ENCODE measurements around the gene JSRP1.

Gene JSRP1

DNA sequence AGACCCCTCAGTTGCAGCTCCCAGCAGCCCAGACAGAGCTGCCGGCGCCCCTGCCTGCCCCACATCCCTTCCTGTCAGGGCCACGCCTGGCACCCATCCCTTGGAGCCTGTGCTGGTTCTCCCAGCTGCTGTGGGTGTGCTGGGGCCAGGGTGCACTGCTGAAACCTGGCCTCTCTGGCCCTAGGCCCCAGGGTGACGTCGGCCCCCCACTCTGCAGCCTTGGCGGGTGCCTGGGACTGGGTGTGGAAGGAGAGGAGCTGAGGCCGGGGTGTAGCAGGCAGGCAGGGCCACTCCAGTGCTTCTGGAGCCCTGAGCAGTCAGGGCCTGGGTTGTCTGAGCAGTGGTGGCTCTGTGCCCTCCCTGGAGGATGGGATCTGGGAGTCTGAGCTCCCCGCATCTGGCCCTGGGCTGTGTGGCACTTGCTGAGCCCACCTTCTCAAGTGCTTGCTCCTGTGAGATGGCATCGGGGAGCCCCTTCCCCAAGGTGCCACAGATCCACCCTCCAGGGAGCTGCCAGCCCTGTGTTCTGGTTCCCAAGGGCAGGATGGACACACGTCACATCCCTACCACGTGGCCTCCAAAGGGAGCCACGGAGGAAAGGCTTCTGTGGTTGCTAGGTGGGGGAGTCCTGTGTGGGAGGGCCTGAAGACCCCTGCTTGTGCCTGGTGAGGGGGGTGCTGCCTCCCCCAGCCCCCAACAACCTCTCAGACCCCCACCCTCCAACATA, 25.2 kb downstream of the JSRP1 start:
- no peak for DNase-seq

GRCh38 chr19:2230033-2230531, 26.1 kb downstream of the JSRP1 start:
- no peak for DNase-seq

DNA sequence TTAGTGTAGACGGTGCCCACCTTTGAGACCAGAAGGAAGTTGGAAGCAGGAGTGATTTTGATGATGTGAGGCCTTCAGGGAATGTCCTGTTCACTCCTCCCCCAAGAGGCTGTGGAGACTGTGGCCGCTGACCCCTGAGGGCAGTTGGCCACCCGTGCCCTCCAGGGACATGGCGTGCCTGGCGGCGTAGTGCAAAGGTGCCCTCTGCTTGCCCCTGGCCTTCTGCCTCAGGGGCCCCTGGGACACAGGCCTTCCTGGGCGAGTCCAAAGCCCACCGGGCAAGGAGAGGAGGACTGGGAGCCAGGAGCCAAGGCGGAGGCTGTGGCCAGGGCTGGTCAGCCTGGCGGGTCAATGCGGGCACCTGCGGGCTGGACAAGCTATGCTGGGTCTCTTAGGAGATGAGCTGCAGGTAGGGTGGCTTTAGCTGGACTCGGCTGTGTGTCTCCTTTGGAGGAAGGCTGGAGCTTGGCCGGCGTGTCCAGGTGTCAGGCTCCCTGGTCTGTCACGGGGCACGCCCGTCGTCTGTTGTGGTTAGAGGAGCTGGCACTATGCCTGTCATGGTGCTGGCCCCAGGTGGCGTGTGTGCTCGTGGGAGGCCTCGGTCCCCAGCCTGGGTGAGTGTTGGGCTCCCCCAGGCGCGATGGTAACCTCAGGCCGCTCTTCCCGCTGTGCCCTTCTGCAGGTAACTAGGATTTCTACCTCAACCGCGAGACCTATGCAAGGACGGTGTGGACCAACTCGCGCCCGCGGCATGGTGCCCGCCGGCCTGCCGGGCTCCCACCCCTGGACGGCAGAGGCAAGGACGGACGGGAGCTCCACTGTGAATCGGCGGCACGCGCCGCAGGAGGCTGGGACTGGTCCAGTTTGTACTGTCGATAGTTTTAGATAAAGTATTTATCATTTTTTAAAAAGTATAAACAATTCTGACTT, 26.8 kb downstream of the JSRP1 start:
- DNase-seq, result no peak

GRCh38 chr19:2228157-2229030, 27.8 kb downstream of the JSRP1 start:
- DNase-seq, result no peak

DNA sequence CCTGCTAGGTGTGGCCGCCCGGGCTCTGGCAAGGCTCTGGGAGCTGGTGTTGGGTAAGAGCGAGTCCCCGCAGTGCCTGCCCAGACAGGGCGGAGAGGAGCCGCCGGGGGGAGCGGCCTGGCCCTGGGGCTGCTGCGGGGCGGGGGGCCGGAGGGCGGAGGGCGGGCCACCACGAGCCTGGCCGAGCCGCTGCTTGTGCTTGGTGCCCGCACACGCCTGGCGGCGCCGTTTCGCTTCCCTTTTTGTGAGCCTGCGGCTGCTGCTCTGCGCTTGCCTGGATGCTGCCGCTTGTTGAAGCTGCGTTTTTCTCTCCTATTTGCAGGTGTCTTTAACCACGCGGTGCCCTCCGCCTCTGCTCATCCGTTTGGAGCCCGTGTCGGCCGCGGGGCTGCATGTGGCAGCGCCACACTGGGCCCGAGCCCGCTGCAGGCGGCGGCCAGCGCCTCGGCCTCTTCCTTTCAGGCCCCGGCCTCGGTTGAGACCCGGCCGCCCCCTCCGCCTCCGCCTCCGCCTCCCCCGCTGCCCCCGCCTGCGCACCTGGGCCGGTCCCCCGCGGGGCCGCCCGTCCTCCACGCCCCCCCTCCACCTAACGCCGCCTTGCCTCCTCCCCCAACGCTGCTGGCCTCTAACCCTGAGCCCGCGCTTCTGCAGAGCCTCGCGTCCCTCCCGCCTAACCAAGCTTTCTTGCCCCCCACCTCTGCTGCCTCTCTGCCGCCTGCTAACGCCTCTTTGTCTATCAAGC, 28.6 kb downstream of the JSRP1 start:
- DNase-seq, result no peak

- DNase-seq, result no peak
Measured at GRCh38 chr19:2226840-2227360, 29.3 kb downstream of the JSRP1 start.

GRCh38 chr19:2226051-2226839, 30.0 kb downstream of the JSRP1 start:
- no peak for DNase-seq

- no peak for DNase-seq
Measured at GRCh38 chr19:2225415-2226050, 30.7 kb downstream of the JSRP1 start.

DNA sequence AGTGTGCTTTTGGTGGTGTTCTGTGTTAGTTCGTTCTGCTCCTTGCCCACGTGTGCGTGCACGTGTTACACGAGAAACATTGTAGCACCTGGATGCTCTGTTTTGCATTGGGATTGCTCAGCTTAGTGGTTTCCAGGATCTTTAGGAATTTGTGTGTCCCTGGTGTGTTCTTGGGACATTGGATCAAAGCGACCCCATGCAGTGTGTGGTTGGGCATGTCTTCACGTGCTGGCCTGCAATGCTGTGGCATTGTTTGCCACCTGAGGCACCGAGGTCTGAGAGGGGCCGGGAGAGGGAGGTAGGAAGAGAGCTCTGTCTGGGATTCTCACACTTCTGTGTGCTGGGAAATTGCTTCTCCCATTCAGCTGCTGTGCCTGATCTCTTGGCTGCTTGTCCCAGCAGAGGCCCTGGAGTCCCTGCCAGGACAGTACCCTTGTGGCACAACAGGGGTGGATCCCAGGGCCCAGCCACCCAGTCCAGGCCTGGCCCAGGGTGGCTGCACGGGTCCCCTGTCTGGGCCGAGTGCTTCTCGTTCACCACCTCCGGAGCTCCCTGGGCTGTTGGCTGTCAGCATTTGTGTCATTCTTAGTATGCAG, 31.4 kb downstream of the JSRP1 start:
- no peak for DNase-seq

GRCh38 chr19:2223959-2224358, 32.3 kb downstream of the JSRP1 start:
- no peak for DNase-seq

GRCh38 chr19:2223391-2223790, 32.8 kb downstream of the JSRP1 start:
- DNase-seq, result no peak

GRCh38 chr19:2221918-2222317, 34.3 kb downstream of the JSRP1 start:
- DNase-seq, result no peak

GRCh38 chr19:2221250-2221831, 34.9 kb downstream of the JSRP1 start:
- no peak for DNase-seq

GRCh38 chr19:2219726-2220125, 36.5 kb downstream of the JSRP1 start:
- no peak for DNase-seq

DNA sequence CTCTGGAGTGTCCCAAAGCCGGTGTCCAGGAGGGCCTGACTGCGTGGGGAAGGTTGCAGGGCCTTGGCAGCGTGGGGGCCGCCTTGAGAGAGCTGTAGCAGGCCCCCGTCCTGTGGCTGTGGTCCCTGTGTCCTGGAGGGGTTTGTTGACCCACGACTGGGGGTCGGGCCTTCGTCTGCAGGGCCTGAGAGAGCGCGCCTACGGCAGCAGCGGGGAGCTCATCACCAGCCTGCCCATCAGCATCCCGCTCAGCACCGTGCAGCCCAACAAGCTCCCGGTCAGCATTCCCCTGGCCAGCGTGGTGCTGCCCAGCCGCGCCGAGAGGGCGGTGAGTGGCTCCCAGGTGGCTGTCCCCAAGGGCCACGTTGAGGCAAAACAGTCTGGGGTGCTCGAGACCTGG, 38.6 kb downstream of the JSRP1 start:
- no peak for DNase-seq

DNA sequence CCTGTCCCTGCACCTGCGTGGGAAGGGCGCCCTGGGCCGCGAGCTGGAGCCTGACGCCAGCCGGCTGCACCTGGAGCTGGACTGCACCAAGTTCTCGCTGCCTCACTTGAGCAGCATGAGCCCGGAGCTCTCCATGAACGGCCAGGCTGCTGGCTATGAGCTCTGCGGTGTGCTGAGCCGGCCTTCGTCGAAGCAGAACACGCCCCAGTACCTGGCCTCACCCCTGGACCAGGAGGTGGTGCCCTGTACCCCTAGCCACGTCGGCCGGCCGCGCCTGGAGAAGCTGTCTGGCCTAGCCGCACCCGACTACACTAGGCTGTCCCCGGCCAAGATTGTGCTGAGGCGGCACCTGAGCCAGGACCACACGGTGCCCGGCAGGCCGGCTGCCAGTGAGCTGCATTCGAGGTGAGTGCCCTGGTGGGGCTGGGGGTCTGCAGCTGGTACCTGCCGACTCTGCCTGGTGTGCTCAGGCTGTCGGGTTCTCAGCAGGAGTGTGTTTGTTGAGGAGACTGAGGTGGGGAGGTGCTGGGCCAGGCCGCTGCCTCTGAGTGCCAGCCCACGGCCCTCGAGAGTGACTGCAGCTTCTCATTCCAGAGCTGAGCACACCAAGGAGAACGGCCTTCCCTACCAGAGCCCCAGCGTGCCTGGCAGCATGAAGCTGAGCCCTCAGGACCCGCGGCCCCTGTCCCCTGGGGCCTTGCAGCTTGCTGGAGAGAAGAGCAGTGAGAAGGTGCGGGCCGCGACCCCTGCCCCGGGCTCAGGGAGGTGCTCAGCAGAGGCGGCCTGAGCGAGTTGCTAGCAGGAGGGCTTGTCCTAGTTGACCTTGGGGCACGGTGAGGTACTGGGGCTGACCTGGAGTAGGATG, 39.6 kb downstream of the JSRP1 start:
- no peak for DNase-seq

DNA sequence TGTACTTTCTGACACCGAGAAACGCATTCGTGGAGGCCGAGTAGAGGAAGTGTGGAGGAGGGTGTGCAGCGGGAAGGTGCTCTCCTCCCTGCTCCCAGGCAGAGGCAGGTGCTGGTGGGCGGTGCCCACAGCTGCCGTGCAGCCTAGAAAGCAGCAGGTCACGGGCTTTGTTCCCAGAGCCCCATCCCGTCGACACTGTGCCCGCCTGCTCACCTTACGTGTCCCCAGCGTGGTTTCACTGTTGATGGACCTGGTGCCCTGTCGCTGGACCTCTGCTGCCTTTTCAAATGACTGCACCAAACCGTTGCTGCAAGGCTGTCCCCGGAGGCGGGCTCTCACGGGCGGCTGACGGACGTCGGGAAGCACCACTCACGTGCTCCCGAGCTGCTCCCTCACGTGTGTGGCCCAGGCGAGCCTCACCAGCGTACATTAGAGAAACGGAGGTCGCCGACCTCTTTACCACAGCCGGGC, 40.9 kb downstream of the JSRP1 start:
- DNase-seq, result no peak

DNA sequence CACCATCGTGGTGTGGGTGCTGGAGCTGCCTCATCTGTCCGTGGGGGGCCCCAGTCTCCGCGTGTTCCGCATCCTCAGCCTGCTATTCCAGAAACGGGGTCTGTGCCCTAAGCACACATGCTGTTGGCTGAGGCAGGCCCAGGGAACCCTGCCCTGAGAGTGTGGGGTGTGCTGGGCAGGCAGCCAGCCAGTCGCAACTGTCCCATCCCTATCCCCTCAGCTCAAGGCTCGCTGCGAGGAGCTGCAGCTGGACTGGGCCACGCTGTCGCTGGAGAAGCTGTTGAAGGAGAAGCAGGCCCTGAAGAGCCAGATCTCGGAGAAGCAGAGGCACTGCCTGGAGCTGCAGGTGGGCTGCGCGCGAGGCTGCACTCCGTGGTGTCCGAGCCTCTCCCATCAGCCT, 42.0 kb downstream of the JSRP1 start:
- DNase-seq, result no peak

GRCh38 chr19:2213799-2214198, 42.4 kb downstream of the JSRP1 start:
- DNase-seq, result no peak

Measured in SHP77 treated with DMSO at 0.1 percent for 48 hours (cell line).